Spleen (tissue), 7 donors: ENCODE results near the gene ZNF768.

Experiments
- CTCF ChIP-seq, 11 experiments: fragments of 200-600 bp in 7 of 11; fragments of 450-650 bp in 4 of 11; sonication (generic) in 4 of 11; IDR thresholded peaks in 8 of 11; conservative IDR thresholded peaks in 3 of 11; 1 replicate in 7 of 11; 2 replicates in 4 of 11; pipeline versions ENCODE4 v1.4.0 to v1.8.0; 2016 to 2021; ENCODE audit warnings: antibody characterized with exemption in 11 of 11, inconsistent platforms in 4 of 11, mild to moderate bottlenecking in 1 of 11
- POLR2A ChIP-seq, 3 donors: fragments of 450-650 bp; IDR thresholded peaks; one replicate each; pipeline ENCODE4 v1.5.1; 2017; ENCODE audit warnings: antibody characterized with exemption in 3 of 3, mild to moderate bottlenecking in 1 of 3
- POLR2AphosphoS5 ChIP-seq, 3 donors: sonication (generic); formaldehyde crosslinking; IDR thresholded peaks; one replicate each; pipeline ENCODE4 v1.5.1; 2017; ENCODE audit warnings: antibody characterized with exemption in 3 of 3
- donor health status: DM: no; HTN: no; CAD: no; lungs with moderate emphysema.
- donor health status: DM: no; HTN: no; CAD: no.
- donor health status: DM: no; HTN: no; CAD: no.

DNA sequence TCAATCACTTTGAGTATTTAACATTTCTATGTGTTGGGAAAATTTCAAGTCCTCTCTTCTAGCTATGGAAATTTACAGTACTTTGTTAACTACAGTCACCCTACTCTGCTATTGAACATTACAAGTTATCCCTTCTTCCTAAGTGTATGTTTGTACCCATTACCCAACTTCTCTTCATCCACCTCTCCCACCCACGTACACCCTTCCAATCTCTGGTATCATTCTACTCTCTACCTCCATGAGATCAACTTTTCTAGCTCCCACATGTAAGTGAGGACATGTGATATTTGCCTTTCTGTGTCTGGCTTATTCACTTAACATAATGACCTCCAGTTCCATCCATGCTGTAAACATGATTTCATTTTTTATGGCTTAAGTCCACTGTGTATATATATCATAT, 48.3 kb upstream of the ZNF768 start:
- TF ChIP-seq POLR2A (IDR thresholded peaks at IDR 0.05), result no peak
- no peak for TF ChIP-seq CTCF (IDR thresholded peaks at IDR 0.05 in 8 of 11, conservative IDR thresholded peaks at IDR 0.05 in 3 of 11)
- no peak for TF ChIP-seq POLR2AphosphoS5 (IDR thresholded peaks at IDR 0.05)
